ENCODE measurements around the gene CDCA5. TPM values are rescaled to one million over a fixed set of nuclear protein-coding genes. Genes with fewer than 3 reads are reported as not detected.
A peak's percentile ranks its signal among the peaks of the same experiment; 100 is the strongest.

CDCA5 gene, protein sequence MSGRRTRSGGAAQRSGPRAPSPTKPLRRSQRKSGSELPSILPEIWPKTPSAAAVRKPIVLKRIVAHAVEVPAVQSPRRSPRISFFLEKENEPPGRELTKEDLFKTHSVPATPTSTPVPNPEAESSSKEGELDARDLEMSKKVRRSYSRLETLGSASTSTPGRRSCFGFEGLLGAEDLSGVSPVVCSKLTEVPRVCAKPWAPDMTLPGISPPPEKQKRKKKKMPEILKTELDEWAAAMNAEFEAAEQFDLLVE
- 10.7 and 11.9 TPM in 2 replicates for polyA plus RNA-seq (2011; rRNA removed)
- polyA minus RNA-seq (2011; rRNA and poly(A)+ RNA removed) = 7.4 and 11.1 TPM in 2 replicates

GRCh38 chr11:65083834-65084597 lies at the start of gene CDCA5, which contains the start of gene ZFPL1:
CDCA5 (minus strand) TSS chr11:65084040; CDS start chr11:65083978, 62 bp downstream.
ZFPL1 (plus strand) TSS chr11:65084222; CDS start chr11:65084699, 477 bp downstream.
- TF ChIP-seq, protein P1, sequence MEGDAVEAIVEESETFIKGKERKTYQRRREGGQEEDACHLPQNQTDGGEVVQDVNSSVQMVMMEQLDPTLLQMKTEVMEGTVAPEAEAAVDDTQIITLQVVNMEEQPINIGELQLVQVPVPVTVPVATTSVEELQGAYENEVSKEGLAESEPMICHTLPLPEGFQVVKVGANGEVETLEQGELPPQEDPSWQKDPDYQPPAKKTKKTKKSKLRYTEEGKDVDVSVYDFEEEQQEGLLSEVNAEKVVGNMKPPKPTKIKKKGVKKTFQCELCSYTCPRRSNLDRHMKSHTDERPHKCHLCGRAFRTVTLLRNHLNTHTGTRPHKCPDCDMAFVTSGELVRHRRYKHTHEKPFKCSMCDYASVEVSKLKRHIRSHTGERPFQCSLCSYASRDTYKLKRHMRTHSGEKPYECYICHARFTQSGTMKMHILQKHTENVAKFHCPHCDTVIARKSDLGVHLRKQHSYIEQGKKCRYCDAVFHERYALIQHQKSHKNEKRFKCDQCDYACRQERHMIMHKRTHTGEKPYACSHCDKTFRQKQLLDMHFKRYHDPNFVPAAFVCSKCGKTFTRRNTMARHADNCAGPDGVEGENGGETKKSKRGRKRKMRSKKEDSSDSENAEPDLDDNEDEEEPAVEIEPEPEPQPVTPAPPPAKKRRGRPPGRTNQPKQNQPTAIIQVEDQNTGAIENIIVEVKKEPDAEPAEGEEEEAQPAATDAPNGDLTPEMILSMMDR (IDR thresholded peaks at IDR 0.05; ENCODE audit: insufficient read depth, low read depth, low read length) = no peak
- H3K4me3 ChIP-seq (ENCODE audit: low read depth, low read length) = peak within 1 kb of the TSS; percentile 50
- H3K36me3 ChIP-seq (ENCODE audit: control insufficient read depth, insufficient read depth, low read length) = peaks cover 29% of the 10 kb centered on the region
- POLR2A ChIA-PET = no interaction called here
- peak; percentile 52 for DNase-seq (ENCODE audit: low read depth)
- CTCF ChIA-PET = interaction anchor here (1.1 to 1.8 kb wide), 2 partner anchors 26 to 29 kb away, joined by 3 to 5 read pairs; no protein-coding TSS in a partner anchor
- no peaks in the 10 kb centered on the region for H3K27me3 ChIP-seq (ENCODE audit: control insufficient read depth, insufficient read depth, low read length)

DNA sequence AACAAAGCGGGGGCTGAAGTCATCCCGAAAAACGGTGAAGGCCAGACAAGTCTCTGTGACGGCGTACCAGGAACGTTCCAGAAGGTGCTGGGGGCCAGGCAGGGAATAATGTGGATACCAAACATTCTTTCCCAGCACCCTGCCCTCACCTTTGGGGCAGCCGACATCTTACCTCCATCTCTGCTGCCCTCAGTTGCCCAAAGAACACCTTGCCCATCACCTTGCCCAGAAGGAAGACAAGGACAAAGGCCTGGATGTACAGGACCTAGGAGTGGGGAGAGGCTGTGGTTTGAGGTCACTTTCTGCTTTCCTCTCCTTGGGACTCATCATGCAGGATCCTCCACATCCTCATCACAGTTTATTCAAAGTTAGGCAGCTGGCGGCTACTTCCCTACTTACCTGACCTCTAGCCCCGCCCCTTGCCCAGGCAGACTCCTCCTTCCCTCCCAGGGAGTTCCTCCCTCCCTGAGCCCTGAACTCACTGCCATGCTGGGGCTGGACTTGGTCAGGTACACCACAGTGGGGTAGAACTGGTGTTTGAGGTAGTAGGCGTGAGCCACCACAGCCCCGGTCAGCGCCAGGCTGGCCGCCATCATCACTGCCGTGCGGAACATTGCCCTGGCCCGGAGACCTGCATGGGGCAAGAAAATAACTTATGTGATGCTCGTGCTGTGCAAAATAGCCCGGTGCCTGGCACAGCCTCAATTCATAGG lies 49.3 kb upstream of the CDCA5 start:
- peak overlapping the region; percentile 84 for H3K4me3 ChIP-seq (ENCODE audit: low read depth, low read length)
- no peak for DNase-seq (ENCODE audit: low read depth)
- POLR2A ChIA-PET = interaction anchor here (0.5 kb wide), 1 partner anchor 11 kb away, joined by 3 read pairs; the partner anchor contains the start of gene FAU
- H3K27me3 ChIP-seq (ENCODE audit: control insufficient read depth, insufficient read depth, low read length) = no peaks in the 10 kb centered on the region
- TF ChIP-seq, protein P1 (IDR thresholded peaks at IDR 0.05; ENCODE audit: insufficient read depth, low read depth, low read length) = no peak
- H3K36me3 ChIP-seq (ENCODE audit: control insufficient read depth, insufficient read depth, low read length) = peaks cover 40% of the 10 kb centered on the region
- CTCF ChIA-PET = interaction anchor here (0.7 kb wide), 1 partner anchor 122 kb away, joined by 3 read pairs; no protein-coding TSS in a partner anchor

DNA sequence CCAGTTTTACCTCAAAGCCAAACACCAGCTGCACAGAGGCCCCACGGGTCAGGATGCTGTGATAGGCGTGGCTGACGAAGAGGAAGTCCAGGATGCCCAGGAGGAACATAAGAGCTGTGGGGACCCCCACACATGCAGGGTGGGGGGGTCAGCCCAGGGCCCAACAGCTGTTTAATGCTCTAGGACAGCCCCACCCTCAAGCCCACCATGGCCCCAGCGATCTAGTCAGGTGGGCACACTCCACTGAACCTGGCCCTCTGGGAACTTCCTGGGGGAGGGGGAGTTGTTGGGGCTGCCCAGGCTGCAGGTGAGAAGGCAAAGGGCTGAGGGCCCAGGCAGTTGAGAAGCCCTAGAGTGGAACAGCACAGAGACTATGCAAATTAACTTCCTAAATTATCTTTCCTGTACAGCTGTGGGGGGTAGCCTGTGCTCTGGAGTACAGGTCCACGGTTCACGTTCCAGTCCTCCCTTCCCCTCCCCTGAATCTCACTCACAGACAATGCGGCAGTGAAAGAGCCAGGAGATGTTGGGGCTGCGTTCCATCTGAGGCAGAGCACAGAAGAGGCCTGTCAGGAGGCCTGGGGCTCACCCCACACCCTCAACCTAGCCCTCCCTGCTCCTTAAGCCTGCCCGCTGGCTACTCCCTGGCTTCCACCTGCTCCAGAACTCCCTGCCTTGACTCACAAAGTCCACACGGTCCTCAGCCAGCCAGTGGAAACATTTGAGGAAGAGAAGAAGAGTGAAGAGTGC lies 48.6 kb upstream of the CDCA5 start:
- Histone ChIP-seq H3K36me3 (ENCODE audit: control insufficient read depth, insufficient read depth, low read length) (peaks cover 43% of the 10 kb centered on the region), H3K4me3 (ENCODE audit: low read depth, low read length) (no peak overlapping the region), H3K27me3 (ENCODE audit: control insufficient read depth, insufficient read depth, low read length) (no peaks in the 10 kb centered on the region)
- TF ChIP-seq, protein P1 (IDR thresholded peaks at IDR 0.05; ENCODE audit: insufficient read depth, low read depth, low read length) = no peak
- no peak for DNase-seq (ENCODE audit: low read depth)
- POLR2A ChIA-PET = interaction anchor here (0.5 kb wide), 2 partner anchors 10 to 11 kb away, joined by 3 read pairs; partner anchors contain the start of gene FAU
- CTCF ChIA-PET = interaction anchor here (1.0 kb wide), 1 partner anchor 15 kb away, joined by 3 read pairs; the partner anchor contains the start of gene ZNHIT2

- POLR2A ChIA-PET = interaction anchor here (0.5 kb wide), 1 partner anchor 9 kb away, joined by 3 read pairs; no protein-coding TSS in a partner anchor
- no peaks in the 10 kb centered on the region for H3K27me3 ChIP-seq (ENCODE audit: control insufficient read depth, insufficient read depth, low read length)
- no peak overlapping the region for H3K4me3 ChIP-seq (ENCODE audit: low read depth, low read length)
- CTCF ChIA-PET = interaction anchor here (1.0 to 1.6 kb wide), 2 partner anchors 14 to 21 kb away, joined by 3 to 9 read pairs; partner anchors contain the start of genes TM7SF2 and ZNHIT2
- H3K36me3 ChIP-seq (ENCODE audit: control insufficient read depth, insufficient read depth, low read length) = peaks cover 45% of the 10 kb centered on the region
- TF ChIP-seq, protein P1 (IDR thresholded peaks at IDR 0.05; ENCODE audit: insufficient read depth, low read depth, low read length) = no peak
- no peak for DNase-seq (ENCODE audit: low read depth)
Observed at GRCh38 chr11:65131895-65132237, 48.0 kb upstream of the CDCA5 start.
